Thyroid gland (tissue), 4 donors: ENCODE results near the gene ANTKMT.

Source experiments
- POLR2A ChIP-seq, 2 donors: fragments of 450-650 bp; IDR thresholded peaks; one replicate each; pipeline ENCODE4 v1.6.1; 2017; ENCODE audit warnings: antibody characterized with exemption in 2 of 2, mild to moderate bottlenecking in 2 of 2, moderate library complexity in 1 of 2
- TF ChIP-seq, protein P1 (sequence below), 6 experiments: fragments of 200-600 bp in 3 of 6; fragments of 450-650 bp in 3 of 6; sonication (generic) in 3 of 6; IDR thresholded peaks; one replicate each; pipeline ENCODE4 v1.5.1; 2016 to 2019; ENCODE audit warnings: antibody characterized with exemption in 6 of 6, mild to moderate bottlenecking in 2 of 6, inconsistent platforms in 1 of 6, moderate library complexity in 1 of 6

DNA sequence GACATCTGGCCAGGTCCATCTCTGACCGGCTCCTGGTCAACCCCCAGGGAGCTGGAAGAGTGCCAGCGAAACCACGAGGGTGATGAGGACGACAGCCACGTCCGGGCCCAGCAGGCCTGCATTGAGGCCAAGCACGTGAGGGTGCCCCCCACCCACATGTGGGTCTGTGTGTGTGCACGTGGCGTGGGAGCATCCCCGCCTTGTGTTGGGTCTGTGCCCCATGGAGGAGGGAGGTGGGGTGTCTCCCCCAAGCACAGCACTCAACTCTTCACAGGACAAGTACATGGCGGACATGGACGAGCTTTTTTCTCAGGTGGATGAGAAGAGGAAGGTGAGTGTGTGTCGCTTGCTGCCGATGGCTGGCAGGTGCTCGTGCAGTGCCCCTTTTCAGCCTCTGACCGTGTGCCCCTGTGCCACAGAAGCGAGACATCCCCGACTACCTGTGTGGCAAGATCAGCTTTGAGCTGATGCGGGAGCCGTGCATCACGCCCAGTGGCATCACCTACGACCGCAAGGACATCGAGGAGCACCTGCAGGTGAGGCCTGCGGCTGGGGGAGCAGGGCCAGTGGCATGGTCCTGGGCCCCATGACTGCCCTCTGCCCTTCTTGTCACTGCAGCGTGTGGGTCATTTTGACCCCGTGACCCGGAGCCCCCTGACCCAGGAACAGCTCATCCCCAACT lies 39.1 kb upstream of the ANTKMT start:
- TF ChIP-seq, protein P1, sequence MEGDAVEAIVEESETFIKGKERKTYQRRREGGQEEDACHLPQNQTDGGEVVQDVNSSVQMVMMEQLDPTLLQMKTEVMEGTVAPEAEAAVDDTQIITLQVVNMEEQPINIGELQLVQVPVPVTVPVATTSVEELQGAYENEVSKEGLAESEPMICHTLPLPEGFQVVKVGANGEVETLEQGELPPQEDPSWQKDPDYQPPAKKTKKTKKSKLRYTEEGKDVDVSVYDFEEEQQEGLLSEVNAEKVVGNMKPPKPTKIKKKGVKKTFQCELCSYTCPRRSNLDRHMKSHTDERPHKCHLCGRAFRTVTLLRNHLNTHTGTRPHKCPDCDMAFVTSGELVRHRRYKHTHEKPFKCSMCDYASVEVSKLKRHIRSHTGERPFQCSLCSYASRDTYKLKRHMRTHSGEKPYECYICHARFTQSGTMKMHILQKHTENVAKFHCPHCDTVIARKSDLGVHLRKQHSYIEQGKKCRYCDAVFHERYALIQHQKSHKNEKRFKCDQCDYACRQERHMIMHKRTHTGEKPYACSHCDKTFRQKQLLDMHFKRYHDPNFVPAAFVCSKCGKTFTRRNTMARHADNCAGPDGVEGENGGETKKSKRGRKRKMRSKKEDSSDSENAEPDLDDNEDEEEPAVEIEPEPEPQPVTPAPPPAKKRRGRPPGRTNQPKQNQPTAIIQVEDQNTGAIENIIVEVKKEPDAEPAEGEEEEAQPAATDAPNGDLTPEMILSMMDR (IDR thresholded peaks at IDR 0.05) = no peak
- TF ChIP-seq POLR2A (IDR thresholded peaks at IDR 0.05) = no peak
